ENCODE results near the gene MCAT. TPM values are rescaled to one million over a fixed set of nuclear protein-coding genes. Genes with fewer than 3 reads are reported as not detected.

Gene MCAT
- total RNA-seq, 1 donor from 2014 or later, result 10.5 TPM

DNA sequence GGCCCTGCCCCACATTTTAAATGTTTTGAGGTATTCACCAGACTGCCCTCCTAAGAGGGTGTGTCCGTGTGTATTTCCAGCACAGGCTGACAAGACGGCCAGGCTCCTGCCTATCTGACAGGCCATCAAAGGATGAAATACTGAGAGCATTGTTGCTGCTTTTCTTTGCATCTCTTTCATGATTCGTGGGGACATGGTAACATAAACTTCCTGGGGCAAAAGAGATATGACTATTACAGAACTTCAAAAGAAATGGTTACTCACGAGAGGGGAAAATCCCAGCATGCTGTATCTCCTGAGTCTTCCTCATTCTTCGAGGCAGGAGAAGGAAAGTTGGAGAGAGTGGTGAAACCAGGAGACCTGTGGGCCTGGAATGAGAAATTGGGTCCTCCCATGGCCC, 43.0 kb downstream of the MCAT start:
- Histone ChIP-seq H2AFZ (replicated peaks) (no peak overlapping the region), H3K9me3 (ENCODE audit: low read depth) (no peaks in the 10 kb centered on the region), H3K79me2 (ENCODE audit: low read depth) (no peaks in the 10 kb centered on the region), H3K4me1 (peaks cover 9% of the 10 kb centered on the region), H4K20me1 (ENCODE audit: low read depth) (no peaks in the 10 kb centered on the region), H3K9ac (no peak overlapping the region), H3F3A (ENCODE audit: low read depth) (no peaks in the 10 kb centered on the region), H3K36me3 (no peaks in the 10 kb centered on the region), H3K4me3 (no peak overlapping the region), H3K4me2 (no peak overlapping the region), H3K27ac (no peak overlapping the region), H3K27me3 (no peaks in the 10 kb centered on the region)
- Mint-ChIP-seq H3K4me3 (no peak overlapping the region), H3K9me3 (peaks cover 10% of the 10 kb centered on the region), H3K27me3 (ENCODE audit: insufficient read depth, low read depth) (peaks cover 7% of the 10 kb centered on the region), H3K27ac (peak overlapping the region; percentile 28), H3K4me1 (peaks cover 26% of the 10 kb centered on the region), H3K36me3 (peaks cover 6% of the 10 kb centered on the region)
- DNase-seq (ENCODE audit: low spot score), result no peak
- TF ChIP-seq EZH2phosphoT487 (IDR thresholded peaks at IDR 0.05) (no peak), EZH2 (IDR thresholded peaks at IDR 0.05) (no peak)
- TF ChIP-seq, protein P1, sequence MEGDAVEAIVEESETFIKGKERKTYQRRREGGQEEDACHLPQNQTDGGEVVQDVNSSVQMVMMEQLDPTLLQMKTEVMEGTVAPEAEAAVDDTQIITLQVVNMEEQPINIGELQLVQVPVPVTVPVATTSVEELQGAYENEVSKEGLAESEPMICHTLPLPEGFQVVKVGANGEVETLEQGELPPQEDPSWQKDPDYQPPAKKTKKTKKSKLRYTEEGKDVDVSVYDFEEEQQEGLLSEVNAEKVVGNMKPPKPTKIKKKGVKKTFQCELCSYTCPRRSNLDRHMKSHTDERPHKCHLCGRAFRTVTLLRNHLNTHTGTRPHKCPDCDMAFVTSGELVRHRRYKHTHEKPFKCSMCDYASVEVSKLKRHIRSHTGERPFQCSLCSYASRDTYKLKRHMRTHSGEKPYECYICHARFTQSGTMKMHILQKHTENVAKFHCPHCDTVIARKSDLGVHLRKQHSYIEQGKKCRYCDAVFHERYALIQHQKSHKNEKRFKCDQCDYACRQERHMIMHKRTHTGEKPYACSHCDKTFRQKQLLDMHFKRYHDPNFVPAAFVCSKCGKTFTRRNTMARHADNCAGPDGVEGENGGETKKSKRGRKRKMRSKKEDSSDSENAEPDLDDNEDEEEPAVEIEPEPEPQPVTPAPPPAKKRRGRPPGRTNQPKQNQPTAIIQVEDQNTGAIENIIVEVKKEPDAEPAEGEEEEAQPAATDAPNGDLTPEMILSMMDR (IDR thresholded peaks at IDR 0.05), result no peak

DNA sequence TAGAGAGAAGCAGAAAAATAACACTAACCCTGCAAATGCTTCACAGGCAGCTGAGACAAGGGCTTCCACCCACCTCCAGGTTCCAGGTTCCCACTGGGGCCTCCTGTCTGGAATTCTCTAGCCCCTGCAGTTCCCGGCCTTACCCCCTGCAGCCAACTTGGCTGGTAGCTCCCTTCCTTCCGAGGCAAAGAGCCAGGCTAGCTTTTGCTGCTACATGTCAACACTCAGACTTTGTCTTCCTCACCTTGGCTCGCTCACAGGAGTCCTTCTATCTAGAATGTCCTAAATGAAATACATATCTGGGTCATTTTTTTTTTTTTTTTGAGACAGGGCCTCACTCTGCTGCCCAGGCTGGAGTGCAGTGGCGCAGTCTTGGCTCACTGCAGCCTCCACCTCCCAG, 44.1 kb downstream of the MCAT start:
- peaks cover 11% of the 10 kb centered on the region for H3K4me1 ChIP-seq
- Mint-ChIP-seq H3K27me3 (ENCODE audit: insufficient read depth, low read depth) (peaks cover 7% of the 10 kb centered on the region), H3K27ac (no peak overlapping the region), H3K4me3 (no peak overlapping the region), H3K36me3 (peaks cover 6% of the 10 kb centered on the region), H3K9me3 (peaks cover 10% of the 10 kb centered on the region), H3K4me1 (peaks cover 25% of the 10 kb centered on the region)
- no peak overlapping the region for H3K27ac ChIP-seq
- no peaks in the 10 kb centered on the region for H3K9me3 ChIP-seq (ENCODE audit: low read depth)
- no peak overlapping the region for H3K9ac ChIP-seq
- no peak overlapping the region for H2AFZ ChIP-seq (replicated peaks)
- DNase-seq (ENCODE audit: low spot score), result no peak
- no peaks in the 10 kb centered on the region for H3K27me3 ChIP-seq
- H3K4me3 ChIP-seq, result no peak overlapping the region
- no peaks in the 10 kb centered on the region for H4K20me1 ChIP-seq (ENCODE audit: low read depth)
- H3F3A ChIP-seq (ENCODE audit: low read depth), result no peaks in the 10 kb centered on the region
- TF ChIP-seq EZH2 (IDR thresholded peaks at IDR 0.05), result no peak
- TF ChIP-seq, protein P1 (IDR thresholded peaks at IDR 0.05), result no peak
- no peak for TF ChIP-seq EZH2phosphoT487 (IDR thresholded peaks at IDR 0.05)
- no peak overlapping the region for H3K4me2 ChIP-seq
- H3K79me2 ChIP-seq (ENCODE audit: low read depth), result no peaks in the 10 kb centered on the region
- no peaks in the 10 kb centered on the region for H3K36me3 ChIP-seq

DNA sequence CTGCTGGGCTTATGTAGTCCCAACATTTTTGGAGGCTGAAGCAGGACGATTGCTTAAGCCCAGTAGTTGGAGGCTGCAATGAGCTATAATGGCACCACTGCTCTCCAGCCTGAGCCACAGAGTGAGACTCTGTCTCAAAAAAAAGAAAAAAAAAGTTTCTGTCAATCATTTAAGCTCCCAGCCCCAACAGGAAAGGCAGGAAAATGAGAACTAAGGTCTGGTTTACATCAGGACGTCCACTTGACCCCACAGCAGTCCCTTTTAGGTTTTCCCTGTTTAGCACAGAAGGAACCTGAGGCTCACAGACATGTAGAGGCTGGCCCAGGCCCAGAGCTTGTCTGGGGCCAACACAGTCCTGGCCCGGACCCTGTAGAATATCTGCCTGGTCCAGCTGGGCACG, 44.8 kb downstream of the MCAT start:
- H3K36me3 ChIP-seq, result no peaks in the 10 kb centered on the region

More for the DNA sequence above, 44.8 kb downstream of the MCAT start:
- Histone ChIP-seq H3K27me3 (no peaks in the 10 kb centered on the region), H2AFZ (replicated peaks) (no peak overlapping the region), H3K4me1 (peaks cover 5% of the 10 kb centered on the region), H3F3A (ENCODE audit: low read depth) (no peaks in the 10 kb centered on the region), H3K27ac (no peak overlapping the region), H4K20me1 (ENCODE audit: low read depth) (no peaks in the 10 kb centered on the region), H3K4me3 (no peak overlapping the region), H3K9ac (no peak overlapping the region), H3K79me2 (ENCODE audit: low read depth) (no peaks in the 10 kb centered on the region), H3K9me3 (ENCODE audit: low read depth) (no peaks in the 10 kb centered on the region), H3K4me2 (no peak overlapping the region)
- H3K4me1 Mint-ChIP-seq, result peaks cover 18% of the 10 kb centered on the region
- DNase-seq (ENCODE audit: low spot score), result no peak
- peaks cover 7% of the 10 kb centered on the region for H3K27me3 Mint-ChIP-seq (ENCODE audit: insufficient read depth, low read depth)
- peak overlapping the region; percentile 62 for H3K27ac Mint-ChIP-seq
- H3K9me3 Mint-ChIP-seq, result peaks cover 10% of the 10 kb centered on the region
- TF ChIP-seq, protein P1 (IDR thresholded peaks at IDR 0.05), result no peak
- TF ChIP-seq EZH2 (IDR thresholded peaks at IDR 0.05) (no peak), EZH2phosphoT487 (IDR thresholded peaks at IDR 0.05) (no peak)
- peaks cover 6% of the 10 kb centered on the region for H3K36me3 Mint-ChIP-seq
- H3K4me3 Mint-ChIP-seq, result no peak overlapping the region
